NOMO-1 (cell line): ENCODE measurements around the gene TRMT61A.
"Not testable (repeated sequence)": the region's sequence is repeated elsewhere in the genome, so short reads cannot be mapped to it uniquely, and the experiment has no call there.

Source experiments
- DNase-seq, 2 experiments: peaks; one replicate each; lab custom pipeline; 2025; ENCODE audit not compliant: unreplicated experiment in 2 of 2; lab: John Stamatoyannopoulos, UW

The TRMT61A gene

DNA sequence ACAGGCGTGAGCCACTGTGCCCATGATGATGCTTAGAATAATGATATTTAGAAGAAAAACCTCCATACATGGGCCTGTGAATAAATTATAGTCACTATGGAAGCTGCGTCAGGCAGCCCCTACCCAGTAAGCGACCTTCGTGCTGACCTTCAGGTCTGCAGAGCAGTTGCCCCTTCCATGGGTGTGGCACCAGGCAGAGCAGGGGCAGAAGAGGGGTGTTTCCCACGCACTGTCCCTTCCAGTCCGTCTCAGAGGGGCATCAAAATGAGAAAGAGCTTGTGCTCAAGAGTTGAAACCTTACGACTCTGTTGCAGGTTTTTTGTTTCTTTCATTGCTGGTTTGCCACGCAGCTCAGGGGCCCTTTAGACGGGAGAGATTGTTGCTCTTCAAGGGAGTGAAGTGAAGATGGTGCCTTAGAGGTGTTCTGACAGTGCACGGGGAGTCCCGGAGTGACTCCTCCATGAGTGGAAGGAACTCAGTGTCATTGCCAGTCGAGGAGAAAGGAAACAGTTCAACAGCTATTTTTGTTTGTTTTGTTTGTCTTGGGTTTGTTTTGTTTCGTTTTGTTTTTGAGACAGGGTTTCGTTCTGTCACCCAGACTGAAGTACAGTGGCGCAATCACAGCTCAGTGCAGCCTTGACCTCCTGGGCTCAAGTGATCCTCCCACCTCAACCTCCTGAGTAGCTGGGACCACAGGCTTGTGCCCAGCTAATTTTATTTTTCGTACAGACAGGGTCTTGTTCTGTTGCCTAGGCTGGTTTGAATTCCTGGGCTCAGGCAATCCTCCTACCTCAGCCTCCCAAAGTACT lies 20.3 kb upstream of the TRMT61A start:
- DNase-seq, result no peak

DNA sequence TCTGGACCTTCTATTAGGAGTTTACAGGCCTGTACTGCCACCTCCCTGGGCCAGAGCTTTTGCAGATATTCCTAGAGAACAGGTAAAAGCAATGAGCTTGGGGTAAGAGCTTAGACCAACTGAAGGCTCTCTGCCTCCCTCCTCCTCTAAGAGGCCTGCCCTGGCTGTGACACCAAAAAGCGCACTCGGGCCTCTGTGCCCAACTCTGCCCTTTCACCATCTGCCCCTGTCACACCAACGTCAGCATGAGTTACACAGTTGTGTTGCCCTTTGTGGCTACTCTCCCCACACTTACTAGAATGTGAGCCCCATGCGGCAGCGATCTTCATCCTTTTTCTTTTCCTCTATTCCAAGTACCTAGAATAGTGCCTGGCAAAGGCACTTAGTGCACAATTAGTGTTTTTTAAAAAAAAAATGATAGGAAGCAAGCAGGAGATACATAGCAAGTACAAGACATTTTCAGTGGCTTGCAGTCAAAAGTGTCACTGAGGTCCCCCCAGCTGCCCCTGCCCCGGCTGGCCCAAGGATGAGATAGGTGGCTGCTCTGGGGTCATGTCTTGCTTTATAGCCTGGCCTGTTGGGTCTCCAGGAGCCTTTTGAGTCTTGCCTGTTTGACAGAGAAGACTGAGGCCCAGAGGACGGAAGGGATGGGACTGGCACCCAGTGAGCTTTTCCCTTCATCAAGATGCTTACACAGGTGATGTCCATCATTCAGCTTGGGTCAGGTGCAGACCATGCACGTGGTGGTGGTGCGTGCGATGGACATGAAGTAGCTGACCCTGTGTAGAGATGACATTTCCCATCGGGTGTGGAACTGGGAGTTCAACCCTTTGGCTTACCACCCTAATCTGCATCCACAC lies 18.9 kb upstream of the TRMT61A start:
- DNase-seq, result no peak

DNA sequence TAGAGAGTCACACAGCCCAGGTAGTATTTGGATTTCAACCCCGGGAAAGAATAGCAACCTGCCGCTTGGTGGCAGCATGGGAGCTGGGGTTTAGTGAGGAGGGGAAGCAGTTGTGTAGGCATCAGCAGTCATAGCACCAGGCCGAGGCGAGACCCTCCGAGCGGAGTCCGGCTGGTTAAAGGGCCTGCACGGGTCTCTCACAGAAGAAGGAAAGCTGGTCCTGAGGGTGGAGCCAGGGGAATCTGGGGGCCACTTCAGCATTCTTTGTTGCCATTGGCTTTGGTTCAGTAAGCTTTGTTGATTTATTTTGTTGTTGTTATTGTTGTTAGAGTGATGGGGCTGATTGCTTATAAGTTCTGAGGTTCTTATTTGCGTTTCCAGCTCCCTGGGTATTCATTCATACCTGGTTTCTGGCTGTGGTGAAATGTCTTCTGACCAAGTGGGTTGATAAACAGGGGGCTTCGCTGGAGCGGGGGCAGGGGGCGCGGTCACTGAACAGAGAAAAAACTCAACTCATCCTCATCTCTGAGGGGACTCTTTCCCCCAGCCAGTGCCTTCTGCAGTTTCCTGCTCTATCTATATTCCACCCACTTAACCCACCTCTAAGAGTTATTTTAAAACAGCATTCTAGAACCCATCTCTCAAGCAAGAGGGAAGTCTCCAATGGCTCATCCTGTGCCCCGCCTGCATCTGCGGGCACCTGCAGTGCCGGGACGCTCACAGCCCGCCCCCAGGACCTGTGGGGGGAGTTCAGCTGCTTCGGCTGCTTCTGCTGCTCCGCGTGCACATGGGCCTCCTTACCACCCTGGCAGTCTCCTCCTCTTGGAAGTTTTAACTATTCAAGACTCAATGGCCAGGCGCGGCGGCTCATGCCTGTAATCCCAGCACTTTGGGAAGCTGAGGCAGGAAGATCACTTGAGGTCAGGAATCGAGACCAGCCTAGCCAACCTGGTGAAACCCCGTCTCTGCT lies 18.0 kb upstream of the TRMT61A start:
- DNase-seq, result no peak

DNA sequence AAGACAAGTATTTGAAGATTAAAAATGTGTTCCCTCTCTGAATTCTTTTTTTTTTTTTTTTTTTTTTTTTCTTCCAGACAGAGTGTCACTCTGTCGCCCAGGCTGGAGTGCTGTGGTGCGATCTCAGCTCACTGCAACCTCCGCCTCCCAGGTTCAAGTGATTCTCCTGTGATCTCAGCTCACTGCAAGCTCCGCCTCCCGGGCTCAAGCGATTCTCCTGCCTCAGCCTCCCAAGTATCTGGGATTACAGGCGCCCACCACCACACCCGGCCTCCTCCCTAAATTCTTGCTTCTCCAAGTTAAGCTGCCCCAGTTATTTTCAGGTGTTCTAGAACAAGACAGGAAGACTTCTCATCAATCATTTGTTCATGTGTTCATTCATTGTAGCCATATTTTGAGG lies 16.8 kb upstream of the TRMT61A start:
- DNase-seq, result not testable (repeated sequence)

DNA sequence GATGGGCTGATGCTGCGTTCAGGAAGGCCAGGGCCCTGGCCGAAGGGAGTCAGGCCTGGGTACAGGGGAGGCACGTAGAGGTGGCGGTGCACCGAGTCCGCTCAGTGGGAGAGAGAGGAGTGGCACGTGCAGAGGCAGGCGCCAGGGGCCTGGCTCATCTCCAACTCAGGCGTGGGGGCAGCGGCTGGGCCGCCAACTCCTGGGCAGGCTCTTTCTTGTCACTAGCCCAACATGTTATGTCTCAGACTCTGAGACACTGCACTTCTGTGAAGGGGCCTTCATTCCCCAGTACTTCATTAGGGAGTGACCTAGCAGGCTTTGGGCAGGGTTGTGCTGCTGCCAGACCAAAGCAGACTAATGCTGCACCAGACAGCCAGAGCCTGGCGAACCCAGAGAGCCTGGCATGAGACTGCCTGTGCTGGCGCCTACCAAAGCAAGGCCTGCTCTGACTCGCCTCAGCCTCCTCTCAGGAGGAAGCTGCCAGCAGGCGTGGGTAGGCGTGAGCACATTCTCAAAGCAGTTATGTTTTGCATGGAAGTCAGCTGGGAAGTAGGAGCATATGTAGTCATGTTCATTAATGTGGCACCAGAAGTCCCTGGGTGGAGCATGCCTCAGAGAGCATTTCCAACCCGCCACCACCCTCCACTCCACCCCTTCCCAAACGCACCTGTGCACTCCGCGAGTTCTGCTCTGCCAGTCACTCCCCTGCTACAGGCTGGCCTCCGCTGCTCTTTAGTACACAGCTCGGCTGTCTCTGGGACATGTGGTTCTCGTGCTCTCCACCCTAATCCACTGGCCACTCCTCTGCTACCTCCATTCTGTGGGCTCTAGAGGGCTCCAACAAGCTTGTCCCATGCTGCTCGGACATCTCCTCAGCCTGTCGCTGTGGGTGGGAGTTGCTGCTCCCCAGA lies 16.0 kb upstream of the TRMT61A start:
- DNase-seq, result no peak

DNA sequence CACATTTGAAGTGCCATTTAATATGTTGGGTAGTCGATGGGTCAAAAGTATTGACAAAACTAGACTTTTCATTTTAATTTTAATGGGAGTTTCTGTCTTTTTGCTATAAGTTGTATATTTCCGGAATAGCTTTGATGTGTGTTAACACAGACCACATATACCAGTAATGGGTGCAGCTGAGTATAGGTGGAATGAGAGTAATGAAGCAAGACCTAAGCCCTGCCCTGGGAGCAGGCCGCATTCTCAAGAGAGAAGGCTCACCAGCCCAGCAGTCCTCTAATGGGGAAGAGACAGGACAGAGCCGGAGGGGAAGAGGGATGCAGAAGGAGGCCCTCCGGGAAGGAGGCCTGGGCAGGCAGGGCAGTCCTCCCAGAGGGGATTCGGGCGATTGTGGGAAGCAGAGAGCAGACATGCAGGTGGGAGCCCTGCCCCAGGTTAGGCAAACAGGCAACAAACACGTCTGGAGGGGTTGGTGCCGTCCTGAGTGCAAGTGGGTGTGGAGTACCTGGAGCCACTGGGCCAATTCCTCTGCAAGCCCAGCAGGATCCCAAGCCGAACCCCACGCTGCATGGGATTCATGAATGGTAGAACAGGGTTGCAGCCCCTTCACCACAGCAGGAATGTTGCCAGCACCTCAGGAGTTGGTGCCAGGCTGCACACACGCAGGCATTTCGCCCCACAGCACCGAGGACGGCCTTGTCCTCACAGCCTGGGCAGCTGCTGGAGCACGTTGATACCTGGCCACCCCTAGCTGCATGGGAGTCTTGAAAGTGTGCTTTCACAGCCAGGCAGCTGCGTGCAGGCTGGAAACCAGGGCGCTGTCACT lies 14.2 kb upstream of the TRMT61A start:
- no peak for DNase-seq

DNA sequence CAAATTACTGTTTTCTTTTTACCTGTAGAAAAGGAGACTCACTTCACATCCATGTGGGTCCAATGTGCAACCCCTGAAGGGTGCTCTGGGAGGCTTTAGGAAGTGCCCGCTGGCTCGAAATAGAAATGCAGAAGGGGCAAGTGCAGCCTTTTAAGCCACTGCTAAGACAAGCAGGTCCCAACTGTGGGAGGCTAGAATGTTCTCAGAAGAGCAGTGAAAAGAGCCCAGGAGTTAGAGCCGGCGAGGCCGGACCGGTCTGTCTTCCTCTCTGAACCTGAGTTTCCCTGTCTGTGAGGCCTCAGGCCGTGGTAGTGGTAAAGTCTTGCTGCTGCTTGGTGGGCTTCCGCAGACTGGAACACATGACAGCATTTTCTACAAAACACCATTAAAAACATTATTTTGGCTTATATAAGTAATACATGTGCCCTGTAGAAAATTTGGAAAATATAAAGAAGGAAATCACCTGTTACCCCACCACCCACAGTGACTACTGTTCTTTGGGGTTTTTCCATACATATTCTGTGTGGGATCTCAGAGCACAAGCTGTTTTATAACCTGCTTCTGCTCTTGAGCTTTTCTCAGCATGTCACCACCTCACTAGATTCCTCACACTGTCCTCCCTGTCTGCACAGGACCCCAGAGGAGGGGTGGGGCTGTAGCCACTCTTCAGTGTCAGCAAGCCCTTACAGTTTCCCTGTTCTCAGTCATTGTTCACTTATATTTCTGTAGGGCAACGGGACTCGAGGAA lies 12.4 kb upstream of the TRMT61A start:
- DNase-seq, result no peak

DNA sequence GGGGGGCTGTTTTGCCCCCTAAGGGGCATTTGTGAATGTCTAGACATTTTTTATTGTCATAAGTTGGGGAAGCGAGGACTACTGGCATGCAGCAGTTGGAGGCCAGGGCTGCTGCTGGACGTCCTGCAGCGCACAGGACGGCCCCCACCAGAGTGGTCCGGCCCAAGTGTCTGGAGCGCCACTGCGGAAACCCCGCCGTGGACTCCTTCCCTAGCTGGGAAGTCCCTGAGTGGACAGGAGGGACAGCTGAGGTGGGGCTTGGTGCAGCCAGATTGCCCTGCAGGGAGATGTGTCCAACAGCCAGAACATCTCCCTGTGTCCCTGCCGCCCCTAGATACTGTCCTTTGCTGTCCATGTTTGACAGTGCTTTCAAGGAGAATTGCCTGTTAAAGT lies 11.8 kb upstream of the TRMT61A start:
- DNase-seq, result no peak

DNA sequence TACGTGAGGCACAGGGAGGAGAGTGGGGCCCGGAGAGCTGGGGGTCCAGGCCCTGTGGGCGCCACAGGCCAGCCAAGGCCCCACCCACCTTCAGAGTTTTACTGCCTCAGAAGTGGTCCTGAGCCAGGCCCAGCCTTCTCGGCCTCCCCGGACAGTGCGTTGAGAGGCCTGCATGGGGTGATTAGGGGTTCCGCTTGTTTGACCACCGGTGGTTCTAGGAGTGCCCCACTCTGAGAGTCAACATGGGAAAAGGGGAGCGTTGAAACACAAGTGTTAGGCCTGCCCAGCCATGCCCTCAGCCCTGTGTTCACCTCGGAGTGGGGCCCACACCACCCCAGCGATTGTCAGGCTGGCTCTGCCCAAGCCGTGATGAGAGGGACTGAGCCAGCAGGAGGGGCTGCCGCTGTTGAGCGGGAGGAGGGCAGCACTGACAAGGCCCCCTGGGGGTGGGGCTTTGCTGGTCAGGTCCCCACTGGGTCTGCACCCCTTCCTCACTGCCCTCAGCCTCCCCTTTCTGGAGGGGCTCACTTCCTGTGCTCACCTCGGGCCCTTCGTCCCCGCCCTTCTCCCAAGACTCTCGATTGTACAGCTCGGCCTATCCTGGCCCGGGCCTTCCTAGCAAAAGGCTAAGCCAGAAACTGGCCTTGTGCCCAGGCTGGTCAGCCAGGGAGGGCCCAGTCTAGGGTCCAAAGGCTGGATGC lies 11.1 kb upstream of the TRMT61A start:
- no peak for DNase-seq

DNA sequence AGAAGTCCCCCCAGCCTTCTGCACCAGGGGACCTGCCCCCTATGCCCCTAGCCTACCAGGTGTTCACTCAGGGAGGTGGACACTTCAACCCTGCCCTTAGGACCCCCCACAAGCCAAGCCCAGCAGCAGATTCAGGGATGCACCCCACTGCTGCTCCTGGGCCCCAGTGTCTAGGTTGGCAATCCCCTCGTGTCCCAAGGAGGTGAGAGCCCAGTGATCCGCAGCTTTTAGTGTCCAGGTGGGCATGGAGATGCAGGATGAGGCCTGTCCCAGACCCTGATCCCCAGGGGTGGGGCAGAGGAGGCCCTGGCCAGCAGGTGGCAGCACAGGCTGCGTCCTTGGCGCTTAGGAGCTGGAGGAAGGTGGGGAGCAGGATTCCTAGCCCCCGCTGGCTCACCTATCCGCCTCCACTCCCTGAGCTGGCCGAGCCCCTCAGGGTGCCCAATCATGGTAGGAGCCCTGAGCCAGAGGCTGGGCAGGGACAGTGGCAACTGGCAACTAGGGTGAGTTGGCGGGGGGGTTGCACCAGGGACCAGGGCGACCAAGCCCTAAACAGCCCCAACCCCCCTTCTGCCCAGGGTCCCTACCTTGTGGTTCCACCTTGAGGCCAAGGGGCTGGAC lies 10.5 kb upstream of the TRMT61A start:
- peak; percentile 22 to 26 for DNase-seq

DNA sequence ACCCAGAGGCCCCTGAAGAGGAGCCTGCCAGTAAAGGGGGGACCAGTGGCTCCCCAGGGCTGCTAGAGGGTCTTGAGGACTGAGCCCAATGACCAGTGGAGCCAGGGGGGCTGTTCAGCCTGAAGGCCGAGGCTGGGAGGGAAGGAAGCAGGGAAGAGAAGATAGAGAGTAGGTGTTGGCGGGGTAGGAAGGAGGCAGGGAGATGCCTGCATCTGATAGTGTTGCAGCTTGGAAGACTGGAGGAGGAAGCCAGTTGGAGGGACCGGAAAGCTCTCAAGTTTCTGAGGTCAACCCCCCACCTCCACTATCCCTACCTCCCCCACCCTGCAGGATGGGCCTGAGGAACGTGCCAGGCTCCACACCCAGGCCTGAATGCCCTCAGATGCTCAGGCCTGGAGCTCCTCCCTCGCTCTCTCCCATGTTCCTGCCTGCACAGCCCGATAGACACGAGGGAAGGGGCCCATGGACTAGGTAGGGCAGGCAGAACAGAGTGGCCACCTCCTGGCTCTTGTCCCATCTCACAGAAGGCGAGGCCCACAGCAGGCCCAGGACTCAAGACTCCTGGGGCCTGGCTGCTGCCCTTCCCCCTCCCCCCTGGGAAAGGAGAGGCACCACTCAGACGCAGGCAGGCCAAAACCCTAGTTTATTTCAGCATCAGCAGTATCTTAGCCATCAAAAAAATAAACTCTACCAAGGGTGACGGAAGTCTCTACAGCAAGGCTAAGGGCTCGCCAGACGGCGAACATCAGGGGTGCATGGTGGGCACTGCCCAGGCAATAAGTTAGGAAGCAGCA lies 9.8 kb upstream of the TRMT61A start:
- DNase-seq, result no peak

DNA sequence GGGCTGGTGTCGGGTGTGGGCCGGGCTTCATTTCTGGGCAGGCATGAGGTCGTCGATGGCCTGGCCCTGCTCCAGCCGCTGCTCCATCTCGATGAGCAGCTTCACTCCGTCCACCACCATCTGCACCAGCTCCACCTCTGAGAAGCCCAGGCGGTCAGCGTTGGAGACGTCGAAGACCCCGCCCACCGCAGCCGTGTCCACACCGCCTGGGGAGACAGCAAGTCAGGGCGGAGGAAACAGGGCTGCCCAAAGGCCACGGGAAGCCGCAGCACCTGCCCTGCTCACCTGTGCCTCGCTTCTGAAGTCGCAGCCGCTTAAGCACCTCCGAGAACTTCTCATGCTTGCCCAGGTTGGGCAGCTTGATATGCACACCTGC lies 9.2 kb upstream of the TRMT61A start:
- no peak for DNase-seq

DNA sequence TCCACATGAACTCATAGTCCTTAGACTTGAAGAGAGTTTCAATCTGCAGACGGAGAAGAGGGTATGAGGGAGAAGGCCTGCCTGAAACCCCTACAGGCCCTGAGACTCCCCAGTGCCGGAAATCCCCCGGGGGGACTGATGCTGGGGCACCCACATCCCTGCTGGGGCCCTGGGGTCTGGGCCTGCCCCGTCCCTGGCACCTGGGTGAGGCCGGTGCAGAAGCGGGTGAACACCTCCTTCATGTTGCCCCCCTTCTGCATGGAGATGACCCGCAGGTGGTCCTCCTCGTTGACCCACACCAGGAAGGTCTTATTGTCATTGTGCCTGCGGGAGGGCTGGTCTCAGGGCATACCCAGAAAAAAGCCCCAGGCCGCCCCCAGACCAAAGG lies 8.7 kb upstream of the TRMT61A start:
- DNase-seq, result no peak

DNA sequence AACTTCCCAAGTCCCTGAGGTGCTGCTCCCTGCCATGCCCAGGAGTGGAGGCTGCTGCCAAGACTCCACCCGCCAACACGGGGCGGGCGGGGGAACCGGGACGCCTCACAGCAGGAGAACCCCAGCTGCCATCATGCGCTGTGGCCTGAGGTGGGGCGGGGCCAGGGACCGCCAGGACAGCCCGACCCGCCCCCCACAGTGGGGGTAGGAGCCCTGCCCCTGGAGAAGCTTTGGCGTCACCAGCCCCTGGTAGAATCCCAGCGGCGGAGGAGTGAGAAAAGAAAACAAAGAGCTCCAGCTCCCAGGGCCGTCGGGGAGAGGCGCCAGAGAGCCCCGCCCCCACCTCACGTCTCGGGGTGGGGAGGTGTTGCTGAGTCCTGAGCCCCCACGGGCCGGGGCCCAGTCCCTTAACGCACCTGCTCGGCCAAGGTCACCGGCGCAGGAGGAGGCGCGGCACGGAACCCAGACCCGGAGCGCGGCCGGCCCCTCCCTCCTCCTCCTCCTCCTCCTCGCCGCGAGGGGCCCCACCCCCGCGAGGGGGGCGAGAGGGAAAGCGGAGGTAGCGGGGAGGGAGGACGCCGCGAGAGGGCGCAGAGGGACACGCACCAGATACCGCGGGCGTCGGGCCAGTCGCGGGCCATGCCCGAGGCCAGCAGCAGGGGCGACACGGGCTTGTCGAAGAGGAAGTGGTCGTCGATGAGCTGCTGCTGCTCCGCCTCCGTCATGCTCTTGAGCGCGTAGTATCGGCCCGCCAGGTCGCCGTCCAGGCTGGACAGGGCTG lies 8.1 kb upstream of the TRMT61A start:
- DNase-seq, result peak; percentile 76 to 82

DNA sequence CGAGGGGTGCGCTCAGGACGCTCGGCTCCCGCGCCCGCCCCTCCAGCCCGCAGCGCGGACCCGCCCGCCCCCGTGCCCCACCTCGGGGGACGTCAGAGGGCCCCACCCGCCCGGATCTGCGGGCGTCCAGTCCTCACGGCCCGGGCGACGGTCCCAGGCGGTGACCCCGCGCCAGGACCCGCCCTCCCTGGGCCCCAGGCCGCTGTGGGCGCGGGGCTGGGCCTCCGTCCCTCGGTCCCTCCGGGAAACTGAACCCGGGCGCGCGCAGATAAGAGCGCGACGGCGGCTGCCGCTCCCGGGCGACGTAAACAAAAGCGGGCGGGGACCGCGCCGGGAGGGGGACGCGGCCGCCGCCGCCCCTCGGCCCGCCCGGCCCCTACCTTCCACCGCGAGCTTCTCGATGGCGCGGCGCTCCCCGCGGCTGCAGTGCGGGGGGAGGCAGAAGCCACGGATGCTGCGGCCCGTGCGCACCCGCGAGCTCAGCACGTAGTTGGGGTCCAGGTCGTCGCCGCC lies 7.5 kb upstream of the TRMT61A start:
- no peak for DNase-seq
